ENCODE results near the gene NPPB.

DNA sequence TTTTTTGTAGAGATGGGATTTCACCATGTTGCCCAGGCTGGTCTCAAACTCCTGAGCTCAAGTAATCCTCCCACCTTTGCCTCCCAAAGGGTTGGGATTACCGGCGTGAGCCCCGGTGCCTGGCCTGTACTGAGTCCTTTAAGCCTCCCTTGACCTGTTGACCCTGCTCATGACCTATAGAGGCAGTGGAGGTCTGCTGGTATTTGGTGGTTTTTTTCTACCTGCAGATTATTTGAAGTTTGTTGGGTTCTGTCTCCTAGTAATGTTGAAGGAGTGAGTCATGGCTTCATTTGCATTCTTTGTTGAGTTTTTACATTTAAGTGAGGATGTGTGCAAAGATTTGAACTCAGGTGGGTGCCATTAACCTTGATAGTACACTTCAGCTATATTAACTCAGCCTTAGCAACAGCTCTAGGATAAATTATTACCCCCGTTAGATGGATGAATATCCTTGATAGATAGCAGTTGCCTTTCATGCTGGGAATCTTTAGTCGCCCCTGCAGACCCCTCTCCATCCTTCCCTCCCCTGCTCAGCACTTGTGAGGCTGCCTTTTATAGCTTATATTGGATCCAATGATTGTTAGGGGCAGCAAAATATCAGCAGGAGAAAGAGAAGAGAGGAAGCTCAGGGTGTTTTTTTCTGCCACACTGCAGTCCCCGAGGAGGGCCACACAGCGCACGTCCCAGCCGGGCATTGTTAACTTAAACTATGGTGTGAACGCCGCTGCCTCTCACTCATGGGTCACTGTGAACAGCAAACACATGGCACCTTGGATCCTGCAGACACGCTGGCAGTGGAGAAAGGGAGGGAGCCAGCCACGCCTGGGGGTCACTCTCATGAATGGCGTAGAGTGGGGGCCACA is 14.9 kb upstream of the NPPB start:
- TF ChIP-seq, protein P1, sequence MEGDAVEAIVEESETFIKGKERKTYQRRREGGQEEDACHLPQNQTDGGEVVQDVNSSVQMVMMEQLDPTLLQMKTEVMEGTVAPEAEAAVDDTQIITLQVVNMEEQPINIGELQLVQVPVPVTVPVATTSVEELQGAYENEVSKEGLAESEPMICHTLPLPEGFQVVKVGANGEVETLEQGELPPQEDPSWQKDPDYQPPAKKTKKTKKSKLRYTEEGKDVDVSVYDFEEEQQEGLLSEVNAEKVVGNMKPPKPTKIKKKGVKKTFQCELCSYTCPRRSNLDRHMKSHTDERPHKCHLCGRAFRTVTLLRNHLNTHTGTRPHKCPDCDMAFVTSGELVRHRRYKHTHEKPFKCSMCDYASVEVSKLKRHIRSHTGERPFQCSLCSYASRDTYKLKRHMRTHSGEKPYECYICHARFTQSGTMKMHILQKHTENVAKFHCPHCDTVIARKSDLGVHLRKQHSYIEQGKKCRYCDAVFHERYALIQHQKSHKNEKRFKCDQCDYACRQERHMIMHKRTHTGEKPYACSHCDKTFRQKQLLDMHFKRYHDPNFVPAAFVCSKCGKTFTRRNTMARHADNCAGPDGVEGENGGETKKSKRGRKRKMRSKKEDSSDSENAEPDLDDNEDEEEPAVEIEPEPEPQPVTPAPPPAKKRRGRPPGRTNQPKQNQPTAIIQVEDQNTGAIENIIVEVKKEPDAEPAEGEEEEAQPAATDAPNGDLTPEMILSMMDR (IDR thresholded peaks at IDR 0.05), result no peak
- TF ChIP-seq HDAC2 (IDR thresholded peaks at IDR 0.05) (no peak), RFX5 (IDR thresholded peaks at IDR 0.05) (no peak), MYC (IDR thresholded peaks at IDR 0.05; ENCODE audit: borderline replicate concordance, low read length) (no peak), ZFP36 (IDR thresholded peaks at IDR 0.05; ENCODE audit: borderline replicate concordance, partially characterized antibody) (no peak)
- TF ChIP-seq, protein P2, sequence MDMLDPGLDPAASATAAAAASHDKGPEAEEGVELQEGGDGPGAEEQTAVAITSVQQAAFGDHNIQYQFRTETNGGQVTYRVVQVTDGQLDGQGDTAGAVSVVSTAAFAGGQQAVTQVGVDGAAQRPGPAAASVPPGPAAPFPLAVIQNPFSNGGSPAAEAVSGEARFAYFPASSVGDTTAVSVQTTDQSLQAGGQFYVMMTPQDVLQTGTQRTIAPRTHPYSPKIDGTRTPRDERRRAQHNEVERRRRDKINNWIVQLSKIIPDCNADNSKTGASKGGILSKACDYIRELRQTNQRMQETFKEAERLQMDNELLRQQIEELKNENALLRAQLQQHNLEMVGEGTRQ (IDR thresholded peaks at IDR 0.05), result no peak

Measured in A549 (cell line).